Transverse colon (tissue), 3 donors: ENCODE data around the gene OR1N1.

Experiments used
- CTCF ChIP-seq, 5 experiments: fragments of 200-600 bp in 3 of 5; fragments of 450-650 bp in 2 of 5; sonication (generic) in 3 of 5; IDR thresholded peaks; 1 replicate in 2 of 5; 2 replicates in 3 of 5; pipeline ENCODE4 v1.5.1; 2016 to 2017; ENCODE audit warnings: antibody characterized with exemption in 5 of 5, inconsistent platforms in 3 of 5, mild to moderate bottlenecking in 2 of 5, moderate library complexity in 1 of 5
- EP300 ChIP-seq: sonication (generic); formaldehyde crosslinking; IDR thresholded peaks from one replicate; pipeline ENCODE4 v1.6.1; 2017; ENCODE audit warnings: antibody characterized with exemption, low read depth
- POLR2A ChIP-seq: fragments of 450-650 bp; IDR thresholded peaks from one replicate; pipeline ENCODE4 v1.6.1; 2016; ENCODE audit warnings: antibody characterized with exemption, mild to moderate bottlenecking, moderate library complexity

- TF ChIP-seq CTCF (IDR thresholded peaks at IDR 0.05) (no peak), EP300 (no peak), POLR2A (no peak)
Measured at GRCh38 chr9:122538757-122539156, 11.7 kb upstream of the OR1N1 start.
